ENCODE results near the gene KRTAP12-3.
"Not testable (repeated sequence)": the region's sequence is repeated elsewhere in the genome, so short reads cannot be mapped to it uniquely, and the experiment has no call there.

KRTAP12-3 gene

GRCh38 chr21:44682580-44683151, 24.9 kb downstream of the KRTAP12-3 start:
- in situ Hi-C loops (cut with HindIII; ENCODE audit: low sequenced_read_pairs) = no loop called here

DNA sequence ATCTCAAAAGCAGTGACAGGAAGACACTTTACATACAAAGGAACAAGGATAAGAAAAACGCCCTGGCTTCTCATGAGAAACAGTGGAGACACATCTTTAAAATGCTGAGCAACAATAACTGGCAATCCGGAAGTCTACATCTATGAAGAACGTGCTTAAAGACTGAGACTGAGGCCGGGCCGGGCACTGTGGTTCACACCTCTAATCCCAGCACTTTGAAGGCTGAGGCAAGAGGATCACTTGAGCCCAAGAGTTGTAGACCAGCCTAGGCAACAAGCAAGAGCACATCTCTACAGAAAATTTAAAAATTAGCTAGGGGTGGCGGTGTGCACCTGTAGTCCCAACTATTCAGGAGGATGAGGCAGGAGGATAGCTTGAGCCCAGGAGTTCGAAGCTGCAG, 26.3 kb downstream of the KRTAP12-3 start:
- in situ Hi-C loops (cut with HindIII; ENCODE audit: low sequenced_read_pairs) = no loop called here

DNA sequence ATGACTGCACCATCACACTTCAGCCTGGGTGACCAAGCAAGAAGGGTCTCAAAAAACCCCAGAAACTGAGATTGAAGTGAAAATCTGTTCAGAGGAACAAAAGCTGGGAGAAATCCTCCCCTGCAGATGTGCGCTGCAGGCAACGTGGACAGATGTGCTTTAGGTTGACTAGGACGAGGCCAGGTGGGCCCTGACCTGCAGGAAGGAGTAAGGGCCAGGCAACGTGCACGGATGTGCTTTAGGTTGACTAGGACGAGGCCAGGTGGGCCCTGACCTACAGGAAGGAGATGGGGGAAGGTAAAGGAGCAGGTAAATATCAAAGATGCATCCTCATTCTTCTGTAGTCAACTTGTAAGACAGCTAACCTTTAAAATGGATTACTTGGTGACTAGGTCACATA, 26.8 kb downstream of the KRTAP12-3 start:
- in situ Hi-C loops (cut with HindIII; ENCODE audit: low sequenced_read_pairs) = no loop called here

- in situ Hi-C loops (cut with HindIII; ENCODE audit: low sequenced_read_pairs) = not testable (repeated sequence)
These were observed 27.3 kb downstream of the KRTAP12-3 start for GRCh38 chr21:44685050-44685449.

DNA sequence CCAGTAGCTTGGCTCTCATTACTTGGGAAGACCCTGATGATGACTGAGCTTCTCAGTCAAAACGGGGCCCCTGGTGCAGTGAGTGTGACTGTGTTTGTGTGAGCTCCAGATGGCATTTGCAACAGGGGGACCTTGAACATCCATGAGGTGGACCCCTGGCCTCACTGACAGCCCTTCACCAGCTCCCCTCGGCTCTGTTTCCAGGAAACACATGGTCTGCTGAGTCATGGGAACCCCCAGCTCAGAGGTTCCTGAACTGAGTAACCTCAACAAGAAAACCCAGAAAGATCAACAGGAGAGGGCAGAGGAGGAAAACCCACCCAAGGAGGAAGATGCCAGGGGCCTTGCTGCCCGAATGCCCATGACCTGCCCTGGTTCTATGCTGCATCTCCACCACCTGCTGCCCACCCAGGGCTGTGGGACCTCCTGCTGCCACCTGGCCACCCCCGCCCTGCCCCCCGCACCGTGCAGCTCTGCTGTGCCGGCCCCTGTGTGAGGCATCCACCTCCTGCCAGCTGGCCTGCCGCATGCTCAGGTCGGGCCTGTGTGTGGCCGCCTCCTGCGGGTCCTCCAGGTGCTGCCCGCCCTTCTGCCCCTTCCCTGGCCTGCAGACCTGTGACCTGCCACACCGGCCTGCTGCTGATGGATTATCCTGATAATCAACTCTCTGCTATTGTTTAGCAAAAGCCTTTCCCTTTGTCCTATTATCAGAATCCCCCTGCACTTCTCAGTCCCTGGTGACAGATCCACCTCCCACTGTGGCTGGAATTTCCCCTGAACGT, 28.5 kb downstream of the KRTAP12-3 start:
- in situ Hi-C loops (cut with HindIII; ENCODE audit: low sequenced_read_pairs) = no loop called here

GRCh38 chr21:44686843-44687561, 29.3 kb downstream of the KRTAP12-3 start:
- in situ Hi-C loops (cut with HindIII; ENCODE audit: low sequenced_read_pairs) = no loop called here

DNA sequence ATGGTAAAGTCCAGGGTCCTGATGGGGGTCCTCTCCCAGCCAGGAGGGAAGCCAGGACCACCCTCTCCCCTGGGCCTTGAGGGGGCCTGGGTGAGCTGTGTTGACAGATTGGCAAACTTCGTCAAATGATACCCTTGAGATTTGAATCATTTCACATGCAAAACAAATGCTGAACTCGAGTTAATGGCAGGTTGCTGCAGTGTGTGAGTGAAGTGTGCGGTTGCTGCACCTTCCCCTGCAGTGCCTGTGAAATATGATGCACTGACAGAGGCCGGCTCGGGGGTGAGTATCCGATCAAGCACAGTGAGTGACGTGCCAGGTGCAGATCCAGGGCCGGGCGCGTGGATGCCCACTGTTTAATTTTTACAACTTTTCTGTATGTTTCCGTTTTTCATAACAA, 29.9 kb downstream of the KRTAP12-3 start:
- in situ Hi-C loops (cut with HindIII; ENCODE audit: low sequenced_read_pairs) = no loop called here

DNA sequence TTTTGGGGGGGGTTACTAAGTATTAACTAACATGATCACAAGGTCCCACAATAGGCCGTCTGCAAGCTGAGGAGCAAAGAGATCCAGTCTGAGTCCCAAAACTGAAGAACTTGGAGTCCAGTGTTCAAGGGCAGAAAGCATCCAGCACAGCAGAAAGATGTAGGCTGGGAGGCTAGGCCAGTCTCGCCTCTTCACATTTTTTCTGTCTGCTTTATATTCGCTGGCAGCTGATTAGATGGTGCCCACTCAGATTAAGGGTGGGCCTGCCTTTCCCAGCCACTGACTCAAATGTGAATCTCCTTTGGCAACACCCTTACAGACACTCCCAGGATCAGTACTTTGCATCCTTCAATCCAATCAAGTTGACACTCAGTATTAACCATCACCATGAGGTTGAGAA, 32.0 kb downstream of the KRTAP12-3 start:
- in situ Hi-C loops (cut with HindIII; ENCODE audit: low sequenced_read_pairs) = loop anchor here (5.0 kb wide), 1 partner anchor 37 kb away; the partner anchor contains the start of gene KRTAP12-4

- in situ Hi-C loops (cut with HindIII; ENCODE audit: low sequenced_read_pairs) = loop anchor here (5.0 kb wide), 1 partner anchor 39 kb away; the partner anchor contains the start of gene KRTAP12-4
These were observed 34.0 kb downstream of the KRTAP12-3 start for GRCh38 chr21:44691686-44692085.

- in situ Hi-C loops (cut with HindIII; ENCODE audit: low sequenced_read_pairs) = loop anchor here (5.0 kb wide), 1 partner anchor 41 kb away; the partner anchor contains the start of gene KRTAP12-4
These were observed 35.2 kb downstream of the KRTAP12-3 start for GRCh38 chr21:44692798-44693512.

DNA sequence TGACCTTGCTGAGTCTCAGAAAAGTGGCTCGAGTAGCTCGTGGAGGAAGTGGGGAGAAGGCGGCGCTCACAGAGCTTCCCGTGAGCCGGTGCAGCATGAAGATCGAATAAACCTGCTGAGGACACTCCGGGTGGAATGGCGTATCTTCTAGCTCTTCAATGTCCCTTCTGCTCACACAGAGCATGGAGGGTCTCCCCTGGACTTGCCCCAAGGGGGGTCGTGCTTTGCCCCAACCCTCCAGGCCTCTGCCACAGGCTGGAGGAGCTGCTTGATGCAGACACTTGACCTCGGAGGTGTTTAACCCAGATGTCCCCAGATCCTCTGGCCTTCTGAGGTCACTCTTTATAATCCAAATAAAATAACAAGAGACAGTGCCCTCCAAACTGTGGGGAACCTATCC, 37.0 kb downstream of the KRTAP12-3 start:
- in situ Hi-C loops (cut with HindIII; ENCODE audit: low sequenced_read_pairs) = loop anchor here (5.0 kb wide), 1 partner anchor 42 kb away; the partner anchor contains the start of gene KRTAP12-4

- in situ Hi-C loops (cut with HindIII; ENCODE audit: low sequenced_read_pairs) = no loop called here
These were observed 37.5 kb downstream of the KRTAP12-3 start for GRCh38 chr21:44695184-44695583.

DNA sequence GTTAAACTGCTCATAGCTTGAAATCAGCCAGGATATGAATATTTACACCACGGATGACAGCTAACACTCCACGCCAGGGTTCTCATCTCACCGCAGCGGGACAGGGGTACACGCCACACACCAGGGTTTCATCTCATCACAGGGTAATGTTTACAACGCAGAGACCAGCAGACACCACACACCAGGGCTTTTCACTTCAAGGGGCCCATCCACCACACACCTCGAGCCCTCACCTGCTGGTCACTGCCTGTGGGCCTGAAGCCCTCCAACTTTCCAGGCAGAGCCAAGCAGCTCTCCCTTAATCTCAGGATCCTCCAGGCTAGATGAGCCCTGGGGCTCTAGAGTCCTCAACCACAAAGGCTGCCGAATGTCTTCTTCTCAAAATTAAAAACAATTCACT, 37.9 kb downstream of the KRTAP12-3 start:
- in situ Hi-C loops (cut with HindIII; ENCODE audit: low sequenced_read_pairs) = no loop called here

- in situ Hi-C loops (cut with HindIII; ENCODE audit: low sequenced_read_pairs) = no loop called here
These were observed 38.8 kb downstream of the KRTAP12-3 start for GRCh38 chr21:44696572-44696971.

- in situ Hi-C loops (cut with HindIII; ENCODE audit: low sequenced_read_pairs) = not testable (repeated sequence)
These were observed 39.6 kb downstream of the KRTAP12-3 start, which contains the start of gene KRTAP10-12 for GRCh38 chr21:44697172-44697810. TSS of gene KRTAP10-12 (plus strand) at chr21:44697172. CDS start at chr21:44697202, 30 bp downstream.

GRCh38 chr21:44697811-44698734, 40.3 kb downstream of the KRTAP12-3 start:
- in situ Hi-C loops (cut with HindIII; ENCODE audit: low sequenced_read_pairs) = no loop called here

- in situ Hi-C loops (cut with HindIII; ENCODE audit: low sequenced_read_pairs) = no loop called here
These were observed 41.8 kb downstream of the KRTAP12-3 start for GRCh38 chr21:44699502-44700001.

DNA sequence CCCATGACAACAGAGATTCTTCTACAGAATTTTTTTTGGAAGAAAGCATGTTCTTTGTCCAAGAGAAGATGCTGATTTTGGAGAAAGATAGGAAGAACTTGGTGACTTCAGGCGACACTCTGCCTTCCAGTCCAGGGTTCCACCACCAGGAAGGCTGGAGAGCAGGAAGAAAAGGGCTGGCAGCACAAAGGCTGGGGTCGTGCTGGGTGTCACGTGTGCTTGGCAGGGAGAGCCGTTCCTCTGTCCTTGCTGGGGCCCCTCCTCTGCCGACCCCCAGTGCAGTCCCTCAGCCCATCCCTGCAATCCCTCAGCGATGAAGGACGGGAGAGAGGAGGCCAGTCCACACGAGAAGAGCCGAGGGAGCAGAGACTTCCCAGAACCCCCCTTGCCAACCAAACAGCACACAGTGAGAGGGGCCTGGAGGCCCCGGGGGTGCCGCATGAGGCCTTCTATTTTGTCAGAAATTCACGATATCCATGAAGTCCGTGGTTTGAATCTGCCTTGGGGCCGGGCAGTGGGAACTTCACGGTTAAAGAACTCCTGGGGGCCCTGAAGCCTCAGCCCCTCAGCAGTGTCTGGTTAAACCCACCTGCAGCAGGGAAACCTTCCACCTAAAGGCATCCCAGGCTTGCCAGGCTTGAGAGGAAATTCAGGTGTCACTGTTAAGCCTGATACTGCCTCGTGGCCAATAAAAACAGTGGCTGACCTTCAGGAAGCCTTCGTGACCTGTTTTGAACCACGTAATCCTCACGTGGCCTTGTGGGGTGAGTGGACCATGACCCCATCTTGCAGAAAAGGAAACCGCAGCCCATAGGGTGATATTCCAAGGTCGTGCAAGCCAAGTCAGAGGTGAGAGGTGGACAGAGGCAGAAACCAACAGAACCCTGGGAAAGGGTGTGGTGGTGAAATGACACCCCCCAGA, 42.6 kb downstream of the KRTAP12-3 start:
- in situ Hi-C loops (cut with HindIII; ENCODE audit: low sequenced_read_pairs) = no loop called here
